Measurements from ENCODE around the gene TMED6. TPM values are rescaled to one million over a fixed set of nuclear protein-coding genes. Genes with fewer than 3 reads are reported as not detected.

TMED6 gene
- total and polyA plus RNA-seq, 2 donors (not counting 1 experiment from before 2014, with no cell fraction given): 0.08 TPM; not detected in 1

- H3K4me1 ChIP-seq (ENCODE audit: control insufficient read depth, extremely low read depth, insufficient read depth, low read length): peaks cover 17% of the 10 kb centered on the region
- peak overlapping the region; percentile 18 for H3K4me2 ChIP-seq (ENCODE audit: extremely low read depth, insufficient read depth, low read length)
- H3K4me3 ChIP-seq (replicated peaks in 1 of 4; ENCODE audit: control extremely low read depth in 1 of 4, insufficient read depth in 1 of 4, low read depth in 3 of 4, low read length in 4 of 4): peak overlapping the region in 2 of 4 experiments; percentile 8 to 27
- peak overlapping the region; percentile 69 for H3K27ac ChIP-seq (ENCODE audit: insufficient read depth, low read length)
- no peaks in the 10 kb centered on the region for H3K27me3 ChIP-seq (ENCODE audit: control insufficient read depth, insufficient read depth, low read length)
- no peaks in the 10 kb centered on the region for H3K9me3 ChIP-seq (ENCODE audit: control insufficient read depth, insufficient read depth, low read depth, low read length)
- DNase-seq (ENCODE audit: low read depth in 2 of 2): peak; percentile 84 to 98
- TF ChIP-seq, protein P1, sequence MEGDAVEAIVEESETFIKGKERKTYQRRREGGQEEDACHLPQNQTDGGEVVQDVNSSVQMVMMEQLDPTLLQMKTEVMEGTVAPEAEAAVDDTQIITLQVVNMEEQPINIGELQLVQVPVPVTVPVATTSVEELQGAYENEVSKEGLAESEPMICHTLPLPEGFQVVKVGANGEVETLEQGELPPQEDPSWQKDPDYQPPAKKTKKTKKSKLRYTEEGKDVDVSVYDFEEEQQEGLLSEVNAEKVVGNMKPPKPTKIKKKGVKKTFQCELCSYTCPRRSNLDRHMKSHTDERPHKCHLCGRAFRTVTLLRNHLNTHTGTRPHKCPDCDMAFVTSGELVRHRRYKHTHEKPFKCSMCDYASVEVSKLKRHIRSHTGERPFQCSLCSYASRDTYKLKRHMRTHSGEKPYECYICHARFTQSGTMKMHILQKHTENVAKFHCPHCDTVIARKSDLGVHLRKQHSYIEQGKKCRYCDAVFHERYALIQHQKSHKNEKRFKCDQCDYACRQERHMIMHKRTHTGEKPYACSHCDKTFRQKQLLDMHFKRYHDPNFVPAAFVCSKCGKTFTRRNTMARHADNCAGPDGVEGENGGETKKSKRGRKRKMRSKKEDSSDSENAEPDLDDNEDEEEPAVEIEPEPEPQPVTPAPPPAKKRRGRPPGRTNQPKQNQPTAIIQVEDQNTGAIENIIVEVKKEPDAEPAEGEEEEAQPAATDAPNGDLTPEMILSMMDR (conservative IDR thresholded peaks at IDR 0.05 in 1 of 2, IDR thresholded peaks at IDR 0.05 in 1 of 2; ENCODE audit: low read depth in 1 of 2, low read length in 2 of 2): peak; percentile 48 to 60
- no peak for TF ChIP-seq EZH2 (IDR thresholded peaks at IDR 0.05; ENCODE audit: low read length, missing control alignments)
- no peak overlapping the region for H3K9ac ChIP-seq (ENCODE audit: insufficient read depth, low read length)
- H3K36me3 ChIP-seq (ENCODE audit: control insufficient read depth, insufficient read depth, low read length): no peaks in the 10 kb centered on the region
- no peaks in the 10 kb centered on the region for H3K79me2 ChIP-seq (ENCODE audit: control insufficient read depth, insufficient read depth, low read length)
- H2AFZ ChIP-seq (ENCODE audit: low read length): no peak overlapping the region
- H4K20me1 ChIP-seq (ENCODE audit: control insufficient read depth, extremely low read depth, insufficient read depth, low read length): no peaks in the 10 kb centered on the region
Observed at GRCh38 chr16:69396187-69397061, 44.8 kb upstream of the TMED6 start.

GRCh38 chr16:69395859-69396186 is 44.2 kb upstream of the TMED6 start:
- Histone ChIP-seq H3K9ac (ENCODE audit: insufficient read depth, low read length) (no peak overlapping the region), H3K4me2 (ENCODE audit: extremely low read depth, insufficient read depth, low read length) (no peak overlapping the region)
- no peak for TF ChIP-seq EZH2 (IDR thresholded peaks at IDR 0.05; ENCODE audit: low read length, missing control alignments)
- TF ChIP-seq, protein P1 (conservative IDR thresholded peaks at IDR 0.05 in 1 of 2, IDR thresholded peaks at IDR 0.05 in 1 of 2; ENCODE audit: low read depth in 1 of 2, low read length in 2 of 2): no peak

GRCh38 chr16:69393898-69394849 is 42.6 kb upstream of the TMED6 start:
- Histone ChIP-seq H3K36me3 (ENCODE audit: control insufficient read depth, insufficient read depth, low read length) (no peaks in the 10 kb centered on the region), H2AFZ (ENCODE audit: low read length) (no peak overlapping the region), H3K27ac (ENCODE audit: insufficient read depth, low read length) (no peak overlapping the region), H3K4me3 (replicated peaks in 1 of 4; ENCODE audit: control extremely low read depth in 1 of 4, insufficient read depth in 1 of 4, low read depth in 3 of 4, low read length in 4 of 4) (no peak overlapping the region), H3K27me3 (ENCODE audit: control insufficient read depth, insufficient read depth, low read length) (no peaks in the 10 kb centered on the region), H3K9ac (ENCODE audit: insufficient read depth, low read length) (no peak overlapping the region), H3K79me2 (ENCODE audit: control insufficient read depth, insufficient read depth, low read length) (no peaks in the 10 kb centered on the region), H3K4me2 (ENCODE audit: extremely low read depth, insufficient read depth, low read length) (no peak overlapping the region), H4K20me1 (ENCODE audit: control insufficient read depth, extremely low read depth, insufficient read depth, low read length) (no peaks in the 10 kb centered on the region), H3K4me1 (ENCODE audit: control insufficient read depth, extremely low read depth, insufficient read depth, low read length) (peaks cover 11% of the 10 kb centered on the region), H3K9me3 (ENCODE audit: control insufficient read depth, insufficient read depth, low read depth, low read length) (no peaks in the 10 kb centered on the region)
- TF ChIP-seq, protein P1 (conservative IDR thresholded peaks at IDR 0.05 in 1 of 2, IDR thresholded peaks at IDR 0.05 in 1 of 2; ENCODE audit: low read depth in 1 of 2, low read length in 2 of 2): no peak
- no peak for TF ChIP-seq EZH2 (IDR thresholded peaks at IDR 0.05; ENCODE audit: low read length, missing control alignments)
- DNase-seq (ENCODE audit: low read depth in 2 of 2): peak in 1 of 2 donors; percentile 28

More at GRCh38 chr16:69395859-69396186, 44.2 kb upstream of the TMED6 start:
- H4K20me1 ChIP-seq (ENCODE audit: control insufficient read depth, extremely low read depth, insufficient read depth, low read length): no peaks in the 10 kb centered on the region
- no peak overlapping the region for H3K4me3 ChIP-seq (replicated peaks in 1 of 4; ENCODE audit: control extremely low read depth in 1 of 4, insufficient read depth in 1 of 4, low read depth in 3 of 4, low read length in 4 of 4)
- no peaks in the 10 kb centered on the region for H3K79me2 ChIP-seq (ENCODE audit: control insufficient read depth, insufficient read depth, low read length)
- no peak for DNase-seq (ENCODE audit: low read depth in 2 of 2)
- peaks cover 17% of the 10 kb centered on the region for H3K4me1 ChIP-seq (ENCODE audit: control insufficient read depth, extremely low read depth, insufficient read depth, low read length)
- H3K27ac ChIP-seq (ENCODE audit: insufficient read depth, low read length): no peak overlapping the region
- no peak overlapping the region for H2AFZ ChIP-seq (ENCODE audit: low read length)
- no peaks in the 10 kb centered on the region for H3K27me3 ChIP-seq (ENCODE audit: control insufficient read depth, insufficient read depth, low read length)
- no peaks in the 10 kb centered on the region for H3K9me3 ChIP-seq (ENCODE audit: control insufficient read depth, insufficient read depth, low read depth, low read length)
- no peaks in the 10 kb centered on the region for H3K36me3 ChIP-seq (ENCODE audit: control insufficient read depth, insufficient read depth, low read length)

All from fibroblast of lung (primary cell).